Measurements from ENCODE around the gene IQSEC1.

IQSEC1 gene

DNA sequence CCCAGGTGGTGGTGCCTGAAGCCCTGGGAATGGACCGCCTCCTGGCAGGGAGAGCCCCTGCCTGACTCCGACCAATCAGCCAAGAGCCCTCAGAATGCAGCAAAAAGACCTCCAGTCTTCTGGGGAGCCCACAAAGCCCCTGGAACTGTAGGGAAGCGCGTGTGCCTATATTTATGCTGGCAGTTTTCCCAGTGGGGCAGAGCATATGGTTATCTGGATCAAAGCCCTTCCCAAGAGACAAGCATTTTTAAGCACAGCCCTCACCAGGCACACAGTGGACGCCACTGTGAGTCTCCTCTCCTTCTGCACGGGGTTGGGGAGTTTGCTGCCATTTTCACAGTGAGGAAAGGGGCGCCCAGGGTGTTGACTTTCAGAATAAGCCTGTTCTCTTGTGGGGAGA is 150.9 kb downstream of the IQSEC1 start:
- peaks cover 12% of the 10 kb centered on the region for H3K4me1 Mint-ChIP-seq (ENCODE audit: low read depth)
- H3K27ac Mint-ChIP-seq: no peak overlapping the region
- no peaks in the 10 kb centered on the region for H3K9me3 Mint-ChIP-seq
- H3K36me3 Mint-ChIP-seq (ENCODE audit: low read depth): peaks cover 17% of the 10 kb centered on the region
- no peak overlapping the region for H3K4me3 Mint-ChIP-seq
- H3K27me3 Mint-ChIP-seq: no peaks in the 10 kb centered on the region

DNA sequence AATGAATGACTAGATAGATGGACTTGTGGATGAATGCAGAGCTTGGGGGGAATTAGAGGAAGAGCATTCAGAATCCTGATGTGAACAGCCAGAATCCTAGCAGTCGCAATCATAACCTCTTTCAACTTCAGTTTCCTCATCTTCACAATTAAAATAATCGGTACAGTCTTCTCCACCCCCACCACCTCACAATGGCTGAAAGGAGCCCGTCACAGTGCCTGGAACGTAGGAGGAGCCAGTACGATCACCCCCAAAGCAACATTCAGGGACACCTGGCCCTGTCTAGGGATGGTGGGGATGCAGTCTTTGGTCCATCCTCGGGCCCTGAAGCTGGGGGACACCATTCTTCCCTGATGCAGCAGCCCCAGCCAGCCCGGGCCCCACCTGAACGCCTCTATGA is 151.5 kb downstream of the IQSEC1 start:
- H3K27me3 Mint-ChIP-seq: no peaks in the 10 kb centered on the region
- H3K36me3 Mint-ChIP-seq (ENCODE audit: low read depth): peaks cover 21% of the 10 kb centered on the region
- H3K9me3 Mint-ChIP-seq: no peaks in the 10 kb centered on the region
- H3K27ac Mint-ChIP-seq: no peak overlapping the region
- H3K4me1 Mint-ChIP-seq (ENCODE audit: low read depth): peaks cover 17% of the 10 kb centered on the region
- no peak overlapping the region for H3K4me3 Mint-ChIP-seq

DNA sequence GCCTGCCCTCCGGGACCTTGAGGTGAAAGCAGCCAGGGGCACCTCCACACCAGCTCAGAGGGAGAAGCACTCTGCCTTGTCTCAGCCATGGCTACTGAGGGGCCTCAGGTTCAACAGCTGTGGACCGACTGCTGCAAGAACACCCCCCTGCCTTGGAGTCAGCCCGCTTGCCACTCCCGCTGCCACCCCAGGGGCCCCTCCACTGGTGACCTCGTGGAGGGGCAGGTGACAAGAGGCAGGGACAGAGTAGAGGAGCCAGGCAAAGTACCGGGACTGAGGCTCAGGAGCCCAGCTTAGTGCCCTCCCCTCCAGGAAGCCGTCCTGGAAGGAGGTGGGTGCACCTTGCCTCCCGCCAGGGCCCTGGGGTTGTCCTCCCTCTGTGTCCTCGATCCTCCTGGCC is 152.3 kb downstream of the IQSEC1 start:
- no peaks in the 10 kb centered on the region for H3K27me3 Mint-ChIP-seq
- no peak overlapping the region for H3K4me3 Mint-ChIP-seq
- peaks cover 21% of the 10 kb centered on the region for H3K36me3 Mint-ChIP-seq (ENCODE audit: low read depth)
- peaks cover 25% of the 10 kb centered on the region for H3K4me1 Mint-ChIP-seq (ENCODE audit: low read depth)
- no peaks in the 10 kb centered on the region for H3K9me3 Mint-ChIP-seq
- no peak overlapping the region for H3K27ac Mint-ChIP-seq

DNA sequence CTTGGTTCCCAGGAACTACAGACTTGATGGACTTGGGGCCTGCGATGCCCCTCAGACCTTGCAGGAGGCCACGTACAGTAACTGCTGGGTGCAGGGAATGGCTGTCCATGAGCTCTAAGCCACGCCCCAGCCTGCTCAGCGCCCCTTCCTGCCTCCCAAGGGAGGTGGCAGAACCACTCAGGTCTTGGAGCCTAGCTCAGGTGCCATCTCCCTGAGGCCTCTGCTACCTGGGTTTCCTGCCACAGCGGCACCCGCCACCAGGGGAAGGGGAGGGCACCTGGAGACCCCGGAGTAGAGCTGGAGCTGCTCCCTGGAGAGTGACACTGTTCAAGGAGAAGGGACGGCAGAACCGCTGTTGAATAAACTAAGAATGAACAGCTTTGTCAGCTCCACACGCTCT is 154.0 kb downstream of the IQSEC1 start:
- Mint-ChIP-seq H3K4me1 (ENCODE audit: low read depth) (peaks cover 23% of the 10 kb centered on the region), H3K4me3 (no peak overlapping the region), H3K36me3 (ENCODE audit: low read depth) (peaks cover 24% of the 10 kb centered on the region), H3K27ac (no peak overlapping the region), H3K9me3 (no peaks in the 10 kb centered on the region), H3K27me3 (no peaks in the 10 kb centered on the region)

DNA sequence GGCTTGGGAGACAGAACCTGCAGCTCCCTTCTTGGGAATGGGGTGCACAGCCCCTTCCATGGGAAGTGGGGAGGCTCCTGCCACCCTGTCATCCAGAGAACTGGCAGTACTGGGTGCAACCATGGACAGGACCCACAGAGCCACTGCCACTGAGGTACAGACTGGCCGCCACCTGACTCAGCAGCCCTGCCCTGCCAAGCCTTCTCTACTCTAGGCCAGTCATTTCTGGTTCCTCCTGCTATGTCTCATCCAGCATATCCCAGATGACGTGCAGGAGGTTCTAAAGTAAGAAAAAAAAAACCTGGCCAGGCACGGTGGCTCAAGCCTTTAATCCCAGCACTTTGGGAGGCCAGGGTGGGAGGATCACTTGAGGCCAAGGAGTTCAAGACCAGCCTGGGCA is 155.0 kb downstream of the IQSEC1 start:
- no peak overlapping the region for H3K4me3 Mint-ChIP-seq
- no peaks in the 10 kb centered on the region for H3K9me3 Mint-ChIP-seq
- H3K4me1 Mint-ChIP-seq (ENCODE audit: low read depth): peaks cover 23% of the 10 kb centered on the region
- H3K27ac Mint-ChIP-seq: no peak overlapping the region
- peaks cover 19% of the 10 kb centered on the region for H3K36me3 Mint-ChIP-seq (ENCODE audit: low read depth)
- H3K27me3 Mint-ChIP-seq: no peaks in the 10 kb centered on the region

DNA sequence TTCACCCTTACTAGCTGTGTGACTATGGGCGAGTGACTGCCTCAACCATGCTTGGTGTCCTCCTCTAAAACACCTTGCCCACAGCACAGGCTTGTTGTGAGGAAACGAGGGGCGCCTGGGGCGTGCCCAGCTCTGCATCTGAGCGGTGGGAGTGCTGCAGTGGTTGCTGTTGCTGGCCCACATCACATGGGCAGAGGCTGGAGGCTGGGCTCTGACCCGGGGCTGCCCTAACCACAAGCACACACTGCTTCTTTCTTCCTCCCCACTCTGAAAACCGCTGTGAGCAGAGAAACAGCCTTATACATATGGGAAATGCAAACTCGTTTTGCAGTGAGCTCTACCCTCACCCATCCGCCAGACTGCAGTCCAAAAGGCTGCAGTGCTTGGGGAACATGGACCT is 157.1 kb downstream of the IQSEC1 start:
- H3K9me3 Mint-ChIP-seq: no peaks in the 10 kb centered on the region
- H3K27ac Mint-ChIP-seq: no peak overlapping the region
- no peak overlapping the region for H3K4me3 Mint-ChIP-seq

DNA sequence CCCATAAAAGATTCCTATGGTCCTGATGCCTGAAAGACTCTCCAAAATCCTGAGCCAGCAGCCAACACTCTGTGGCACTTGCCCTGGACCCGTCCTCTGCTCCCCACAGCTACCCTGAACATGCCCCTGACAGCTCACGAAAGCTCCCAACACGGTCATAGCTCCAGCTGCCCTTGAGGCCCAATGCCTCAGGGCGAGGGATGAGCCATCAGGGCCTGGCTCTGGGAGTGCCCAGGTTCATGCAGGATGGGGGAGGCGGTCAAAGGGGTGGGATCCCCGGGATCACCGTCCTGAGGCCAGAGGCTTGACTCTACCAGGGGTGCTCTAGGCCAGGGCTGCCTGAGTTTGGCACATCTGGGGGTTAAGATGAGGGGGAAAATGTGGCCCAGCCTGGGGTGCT is 159.1 kb downstream of the IQSEC1 start:
- no peak overlapping the region for H3K4me3 Mint-ChIP-seq

More for the DNA sequence above, 157.1 kb downstream of the IQSEC1 start:
- Mint-ChIP-seq H3K27me3 (no peaks in the 10 kb centered on the region), H3K4me1 (ENCODE audit: low read depth) (peaks cover 23% of the 10 kb centered on the region), H3K36me3 (ENCODE audit: low read depth) (peaks cover 17% of the 10 kb centered on the region)

DNA sequence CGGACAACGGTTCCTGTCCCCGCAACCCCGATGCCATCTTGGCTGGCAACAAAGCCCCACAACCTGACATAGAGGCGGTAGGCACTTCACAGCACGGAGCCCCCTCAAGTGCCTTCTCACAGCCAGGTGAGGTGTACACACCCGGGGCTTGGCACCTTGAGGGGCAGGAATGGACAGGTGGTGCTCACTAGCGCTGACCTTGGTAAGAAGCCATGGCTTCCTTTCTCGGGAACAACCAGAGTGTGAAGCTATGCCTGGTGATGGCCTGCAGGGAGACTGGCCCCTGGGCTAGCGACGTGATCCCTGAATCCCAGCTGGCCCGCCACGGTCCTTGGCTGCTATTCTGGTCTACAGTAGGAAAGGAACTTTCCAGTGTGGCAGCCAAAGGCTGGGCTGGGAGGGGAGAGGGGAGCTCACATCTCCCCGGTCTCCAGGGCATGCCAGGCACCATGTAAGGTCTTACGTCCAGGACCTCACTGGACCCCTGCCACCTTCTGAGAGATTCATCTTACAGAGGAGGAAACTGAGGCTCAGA is 161.3 kb downstream of the IQSEC1 start:
- Mint-ChIP-seq H3K4me1 (ENCODE audit: low read depth) (peaks cover 13% of the 10 kb centered on the region), H3K9me3 (no peaks in the 10 kb centered on the region), H3K36me3 (ENCODE audit: low read depth) (peaks cover 24% of the 10 kb centered on the region), H3K27ac (no peak overlapping the region), H3K4me3 (no peak overlapping the region), H3K27me3 (no peaks in the 10 kb centered on the region)

More for the DNA sequence above, 159.1 kb downstream of the IQSEC1 start:
- Mint-ChIP-seq H3K27ac (no peak overlapping the region), H3K4me1 (ENCODE audit: low read depth) (peaks cover 23% of the 10 kb centered on the region), H3K27me3 (no peaks in the 10 kb centered on the region), H3K36me3 (ENCODE audit: low read depth) (peaks cover 22% of the 10 kb centered on the region), H3K9me3 (no peaks in the 10 kb centered on the region)

DNA sequence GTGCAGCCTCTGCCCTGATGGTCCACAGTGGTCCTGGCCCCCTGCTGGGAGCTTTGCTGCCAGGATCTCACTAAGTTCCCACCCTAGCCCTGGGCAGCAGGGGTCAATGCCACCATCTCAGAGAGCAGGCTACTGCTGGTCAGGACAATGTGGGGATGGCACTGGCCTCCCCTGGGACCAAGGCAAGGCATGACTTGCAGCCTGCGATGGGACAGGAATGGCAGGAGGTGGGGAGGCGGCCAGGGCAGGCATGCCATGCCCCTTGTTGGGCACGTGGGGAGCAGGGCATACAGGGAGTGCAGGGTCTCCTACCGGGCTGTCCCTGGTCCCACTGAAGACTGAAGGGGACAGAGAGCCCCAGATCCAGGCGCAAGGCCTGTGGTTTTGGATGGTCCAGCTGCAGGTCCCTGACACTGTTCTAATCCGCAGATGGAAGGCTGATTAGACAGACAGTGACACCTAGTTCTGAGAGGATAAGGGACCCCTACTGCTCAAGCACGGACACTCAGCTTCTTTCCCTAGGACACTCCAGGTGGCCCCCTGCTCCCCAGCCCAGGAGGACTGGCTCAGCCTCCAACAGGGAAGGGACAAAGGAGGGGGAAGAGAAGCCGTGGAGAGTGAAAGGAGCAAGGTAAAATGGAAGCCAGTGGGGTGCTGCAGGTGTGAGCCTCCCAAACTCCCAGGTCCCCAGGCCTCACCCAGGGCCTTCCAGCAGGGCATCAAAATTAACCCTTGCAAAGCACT is 162.7 kb downstream of the IQSEC1 start:
- Mint-ChIP-seq H3K4me3 (no peak overlapping the region), H3K27ac (no peak overlapping the region), H3K9me3 (no peaks in the 10 kb centered on the region), H3K36me3 (ENCODE audit: low read depth) (peaks cover 22% of the 10 kb centered on the region), H3K27me3 (no peaks in the 10 kb centered on the region), H3K4me1 (ENCODE audit: low read depth) (peaks cover 1% of the 10 kb centered on the region)

DNA sequence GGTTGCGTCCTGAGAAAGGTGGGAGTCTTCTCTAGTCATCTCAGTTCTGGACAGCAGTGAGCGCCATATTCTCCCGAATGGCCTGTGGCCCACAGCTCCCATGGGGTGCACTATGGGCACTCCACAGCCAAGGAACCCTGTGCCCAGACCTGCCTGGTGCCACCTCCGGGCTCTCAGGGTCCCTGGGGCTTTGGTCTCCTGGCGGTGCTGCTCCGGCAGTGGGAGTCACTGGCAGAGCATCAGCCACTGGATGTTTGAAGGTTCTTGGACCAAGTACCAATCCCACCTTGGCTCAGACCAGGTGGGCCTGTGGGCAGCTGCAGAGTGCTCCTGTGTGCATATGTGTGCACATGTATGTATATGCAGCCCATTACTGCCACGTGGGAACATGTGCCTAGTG is 163.5 kb downstream of the IQSEC1 start:
- Mint-ChIP-seq H3K36me3 (ENCODE audit: low read depth) (peaks cover 21% of the 10 kb centered on the region), H3K4me3 (no peak overlapping the region), H3K4me1 (ENCODE audit: low read depth) (no peaks in the 10 kb centered on the region), H3K27ac (no peak overlapping the region), H3K27me3 (no peaks in the 10 kb centered on the region), H3K9me3 (no peaks in the 10 kb centered on the region)

DNA sequence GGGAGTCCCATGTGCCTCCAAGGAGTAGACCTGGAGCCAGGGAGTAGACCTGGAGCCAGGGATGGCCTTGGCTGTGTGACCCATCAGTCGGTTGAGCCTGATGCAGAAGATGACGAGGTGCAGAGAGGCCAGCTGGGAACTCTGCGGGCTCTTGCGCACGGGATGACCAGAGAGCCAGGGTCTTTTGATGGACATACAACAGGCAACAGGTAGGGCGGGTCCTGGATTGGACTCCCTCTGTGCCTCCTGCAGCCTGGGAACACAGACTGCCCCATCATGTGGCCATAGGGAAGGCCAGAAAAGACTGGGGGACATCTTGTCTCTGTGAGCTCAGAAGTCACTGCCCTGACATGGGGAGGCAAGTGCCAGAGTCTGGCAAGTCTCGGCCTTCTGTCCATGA is 164.4 kb downstream of the IQSEC1 start:
- no peaks in the 10 kb centered on the region for H3K4me1 Mint-ChIP-seq (ENCODE audit: low read depth)
- H3K27me3 Mint-ChIP-seq: no peaks in the 10 kb centered on the region
- no peaks in the 10 kb centered on the region for H3K9me3 Mint-ChIP-seq
- no peak overlapping the region for H3K27ac Mint-ChIP-seq
- H3K4me3 Mint-ChIP-seq: no peak overlapping the region
- H3K36me3 Mint-ChIP-seq (ENCODE audit: low read depth): peaks cover 21% of the 10 kb centered on the region

DNA sequence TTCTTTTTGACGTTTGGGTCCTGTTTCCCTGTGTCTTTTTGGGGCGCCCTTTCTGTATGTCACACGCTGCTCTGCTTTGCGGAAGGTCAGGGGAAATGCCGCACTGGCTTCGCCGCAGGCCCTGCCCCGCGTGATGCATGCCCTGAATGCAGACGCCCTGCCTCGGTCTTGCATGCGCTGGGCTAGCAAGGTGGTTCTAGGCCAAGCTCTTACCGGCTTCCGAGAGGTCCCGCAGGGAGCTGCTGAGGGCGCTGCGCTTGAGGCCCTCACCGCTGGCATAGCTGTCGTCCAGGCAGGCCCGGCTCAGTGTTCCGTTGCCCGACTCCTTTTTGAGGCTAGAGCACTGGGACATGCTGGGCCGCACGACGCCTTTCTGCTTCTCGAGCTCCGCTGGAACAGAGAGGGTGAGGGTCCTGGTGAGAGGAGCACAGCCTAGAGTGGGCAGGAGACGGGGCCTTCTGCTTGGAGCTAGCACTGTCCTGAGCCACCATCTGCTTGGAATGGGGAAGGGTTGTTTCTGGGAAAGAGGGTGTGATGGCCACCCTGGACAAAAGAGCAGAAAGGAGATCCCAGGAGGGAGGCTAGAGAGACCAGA is 165.0 kb downstream of the IQSEC1 start:
- H3K4me3 Mint-ChIP-seq: no peak overlapping the region
- H3K36me3 Mint-ChIP-seq (ENCODE audit: low read depth): peaks cover 21% of the 10 kb centered on the region
- H3K27me3 Mint-ChIP-seq: no peaks in the 10 kb centered on the region
- peaks cover 3% of the 10 kb centered on the region for H3K4me1 Mint-ChIP-seq (ENCODE audit: low read depth)
- no peaks in the 10 kb centered on the region for H3K9me3 Mint-ChIP-seq
- no peak overlapping the region for H3K27ac Mint-ChIP-seq

DNA sequence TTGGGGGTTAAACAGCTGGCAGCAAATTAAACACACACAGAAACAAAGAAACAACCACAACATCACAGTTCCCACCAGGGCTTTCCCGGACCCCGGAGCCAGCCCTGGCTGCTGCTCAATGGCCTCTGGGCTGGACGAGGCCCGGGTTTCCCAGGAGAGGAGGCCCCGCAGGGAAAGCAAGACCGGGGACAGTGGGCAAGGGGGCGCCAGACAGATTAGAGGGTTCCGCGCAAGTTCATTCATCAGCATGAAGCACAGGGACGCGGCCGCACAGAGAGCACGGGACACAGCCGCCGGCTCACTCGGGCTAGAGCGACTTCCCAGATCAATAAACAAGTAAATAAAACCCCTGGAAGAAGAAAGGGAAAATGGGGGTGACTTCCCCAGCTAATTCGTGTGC is 165.5 kb downstream of the IQSEC1 start:
- Mint-ChIP-seq H3K36me3 (ENCODE audit: low read depth) (peaks cover 21% of the 10 kb centered on the region), H3K4me3 (no peak overlapping the region), H3K4me1 (ENCODE audit: low read depth) (peaks cover 3% of the 10 kb centered on the region), H3K27me3 (no peaks in the 10 kb centered on the region), H3K9me3 (no peaks in the 10 kb centered on the region), H3K27ac (no peak overlapping the region)

DNA sequence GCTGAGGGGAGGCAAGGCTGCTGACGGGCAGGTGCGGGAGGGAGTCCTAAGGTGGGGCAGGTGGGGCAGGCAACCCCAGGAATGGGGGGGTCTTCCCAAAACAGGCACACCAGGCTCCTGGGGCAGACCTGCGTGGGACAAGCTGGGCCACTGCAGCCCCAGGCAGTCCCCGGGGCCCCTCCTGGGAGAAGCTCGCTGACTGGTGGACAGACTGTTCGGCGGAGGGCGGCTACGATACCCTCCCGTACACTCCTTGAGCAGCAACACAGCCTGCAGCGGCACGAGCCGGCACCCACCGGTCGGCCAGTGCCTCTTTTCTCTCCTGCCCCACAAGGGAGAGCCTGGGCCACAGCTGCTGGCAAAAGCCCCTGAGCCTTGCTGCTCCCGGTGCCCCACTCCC is 165.9 kb downstream of the IQSEC1 start:
- Mint-ChIP-seq H3K27ac (no peak overlapping the region), H3K27me3 (no peaks in the 10 kb centered on the region), H3K9me3 (no peaks in the 10 kb centered on the region), H3K4me1 (ENCODE audit: low read depth) (peaks cover 3% of the 10 kb centered on the region), H3K4me3 (no peak overlapping the region), H3K36me3 (ENCODE audit: low read depth) (peaks cover 20% of the 10 kb centered on the region)

DNA sequence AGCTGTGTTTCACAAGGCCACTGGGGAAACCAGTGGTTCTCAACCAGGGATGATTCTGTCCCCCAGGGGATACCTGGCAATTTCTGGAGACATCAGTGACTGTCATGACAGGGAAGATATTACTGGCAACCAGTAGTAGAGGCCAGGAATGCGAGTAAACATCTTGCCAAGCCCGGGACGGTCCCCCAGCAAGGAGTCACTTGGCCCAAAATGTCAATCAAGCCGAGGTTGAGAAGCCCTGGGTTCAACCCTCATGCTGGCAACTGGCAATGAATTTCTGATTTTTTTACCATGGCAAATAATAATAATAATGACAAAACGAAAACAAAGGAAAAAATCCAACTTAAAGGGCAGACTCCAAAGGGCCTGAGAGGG is 166.3 kb downstream of the IQSEC1 start:
- Mint-ChIP-seq H3K36me3 (ENCODE audit: low read depth) (peaks cover 17% of the 10 kb centered on the region), H3K4me1 (ENCODE audit: low read depth) (peaks cover 3% of the 10 kb centered on the region), H3K27ac (no peak overlapping the region)

More for the DNA sequence above, 166.3 kb downstream of the IQSEC1 start:
- H3K9me3 Mint-ChIP-seq: no peaks in the 10 kb centered on the region
- no peak overlapping the region for H3K4me3 Mint-ChIP-seq
- H3K27me3 Mint-ChIP-seq: no peaks in the 10 kb centered on the region

Data from stimulated activated naive CD8-positive, alpha-beta T cell treated with anti-CD3 and anti-CD28 coated beads, Interleukin-15, Interleukin-2, amounts not matched to agents 100 ng/mL and 50 ng/mL, for 24 hours (primary cell).